ENCODE measurements around the gene SYPL2. TPM values are rescaled to one million over a fixed set of nuclear protein-coding genes. Genes with fewer than 3 reads are reported as not detected.

SYPL2 gene
- total and polyA plus RNA-seq, 2 donors (not counting 1 experiment from before 2014, with no cell fraction given), result not detected

DNA sequence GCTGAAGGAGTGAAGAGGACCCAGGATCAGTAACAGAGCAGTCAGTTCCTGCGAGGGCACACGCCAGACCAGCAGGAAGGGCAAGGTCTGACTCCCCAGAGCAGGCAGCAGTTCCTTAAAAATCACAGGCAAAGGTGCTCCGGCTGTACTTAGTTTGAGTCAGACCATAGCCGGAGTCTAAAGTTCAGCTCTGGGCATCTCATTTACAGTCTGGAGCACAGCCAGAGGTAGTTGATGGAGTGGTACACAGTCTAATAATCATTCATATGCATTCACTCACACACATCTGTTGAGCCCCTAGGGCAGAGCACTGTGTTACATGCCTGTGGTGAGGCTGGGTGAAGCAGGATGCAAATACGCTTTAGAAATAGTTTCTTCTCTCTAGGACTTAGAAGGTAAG is 50.5 kb downstream of the SYPL2 start:
- intact Hi-C loops (cut with micrococcal nuclease), result no loop called here
- peaks cover 22% of the 10 kb centered on the region for H3K27me3 Mint-ChIP-seq
- CTCF ChIA-PET, result interaction anchor here (1.5 to 37.9 kb wide), 4 partner anchors 11 to 25 kb away, joined by 5 to 926 read pairs (median 14); partner anchors contain the start of gene GPR61

DNA sequence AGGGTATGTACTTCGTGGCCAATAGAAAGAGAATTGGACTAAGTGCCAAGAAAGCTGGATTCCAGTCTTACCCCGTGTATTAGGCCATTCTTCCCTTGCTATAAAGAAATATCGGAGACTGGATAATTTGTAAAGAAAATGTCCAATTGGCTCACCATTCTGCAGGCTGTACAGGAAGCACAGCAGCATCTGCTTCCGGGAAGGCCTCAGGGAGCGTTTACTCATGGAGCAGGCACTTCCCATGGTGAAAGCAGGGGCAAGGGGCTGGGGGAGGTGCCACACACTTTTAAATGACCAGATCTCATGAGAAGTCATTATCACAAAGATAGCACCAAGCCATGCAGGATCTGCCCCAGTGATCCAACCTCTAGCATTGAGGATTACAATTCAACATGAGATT is 51.0 kb downstream of the SYPL2 start:
- ATAC-seq (ENCODE audit: low read depth), result no peak
- 94% methylated on average over 2 of the region's 5 CpGs for WGBS (ENCODE audit: insufficient coverage)
- H3K36me3 ChIP-seq (replicated peaks in 1 of 2; ENCODE audit: control extremely low read depth in 1 of 2, control insufficient read depth in 1 of 2, extremely low read depth in 1 of 2, insufficient read depth in 2 of 2, low read length in 1 of 2), result no peaks in the 10 kb centered on the region
- TF ChIP-seq CTCF (IDR thresholded peaks at IDR 0.05), result no peak
- TF ChIP-seq EZH2 (IDR thresholded peaks at IDR 0.05; ENCODE audit: borderline replicate concordance, insufficient read depth, low read depth, low read length, poor library complexity, severe bottlenecking), result no peak
- peaks cover 0 to 8% (median 0%) of the 10 kb centered on the region in 4 experiments for H3K27me3 ChIP-seq (replicated peaks in 1 of 4; ENCODE audit: control extremely low read depth in 1 of 4, control insufficient read depth in 3 of 4, insufficient read depth in 4 of 4, low read length in 3 of 4)
- ChIA-PET CTCF (interaction anchor here (0.5 to 37.9 kb wide), 3 partner anchors 15 to 92 kb away, joined by 3 to 926 read pairs (median 21); partner anchors contain the start of gene GPR61), POLR2A (no interaction called here)
- H3K27ac ChIP-seq (ENCODE audit: low read length in 2 of 2), result no peak overlapping the region
- Mint-ChIP-seq H3K4me3 (no peak overlapping the region), H3K27me3 (peaks cover 24% of the 10 kb centered on the region), H3K27ac (no peak overlapping the region), H3K4me1 (no peaks in the 10 kb centered on the region), H3K9me3 (ENCODE audit: insufficient read depth) (no peaks in the 10 kb centered on the region)
- H3K4me3 ChIP-seq (ENCODE audit: control extremely low read depth in 1 of 5, extremely low read depth in 1 of 5, insufficient read depth in 1 of 5, low read depth in 2 of 5, low read length in 4 of 5), result no peak overlapping the region
- H3K9me3 ChIP-seq (ENCODE audit: control extremely low read depth in 1 of 3, control insufficient read depth in 2 of 3, insufficient read depth in 1 of 3, low read length in 2 of 3), result no peaks in the 10 kb centered on the region
- no peaks in the 10 kb centered on the region for H3K4me1 ChIP-seq (ENCODE audit: control insufficient read depth in 2 of 2, insufficient read depth in 2 of 2, low read length in 2 of 2)
- H3K9ac ChIP-seq (ENCODE audit: low read length), result no peak overlapping the region
- intact Hi-C loops (cut with micrococcal nuclease), result no loop called here
- no peak overlapping the region for H3K4me2 ChIP-seq (replicated peaks; ENCODE audit: low read depth, low read length, poor library complexity, severe bottlenecking)
- no peak for DNase-seq
- H3K79me2 ChIP-seq (ENCODE audit: control insufficient read depth, insufficient read depth, low read length), result no peaks in the 10 kb centered on the region
- H2AFZ ChIP-seq (ENCODE audit: insufficient read depth, low read depth, low read length, poor library complexity, severe bottlenecking), result no peak overlapping the region
- no peaks in the 10 kb centered on the region for H4K20me1 ChIP-seq (ENCODE audit: control insufficient read depth, insufficient read depth, low read length, poor library complexity, severe bottlenecking)

More for the DNA sequence above, 50.5 kb downstream of the SYPL2 start:
- H3K4me1 ChIP-seq (ENCODE audit: control insufficient read depth in 2 of 2, insufficient read depth in 2 of 2, low read length in 2 of 2), result no peaks in the 10 kb centered on the region
- no peaks in the 10 kb centered on the region for H4K20me1 ChIP-seq (ENCODE audit: control insufficient read depth, insufficient read depth, low read length, poor library complexity, severe bottlenecking)
- no peak for DNase-seq
- H3K36me3 ChIP-seq (replicated peaks in 1 of 2; ENCODE audit: control extremely low read depth in 1 of 2, control insufficient read depth in 1 of 2, extremely low read depth in 1 of 2, insufficient read depth in 2 of 2, low read length in 1 of 2), result no peaks in the 10 kb centered on the region
- H3K27ac ChIP-seq (ENCODE audit: low read length in 2 of 2), result no peak overlapping the region
- ATAC-seq (ENCODE audit: low read depth), result no peak
- no peaks in the 10 kb centered on the region for H3K79me2 ChIP-seq (ENCODE audit: control insufficient read depth, insufficient read depth, low read length)
- 81% methylated on average over 3 of the region's 5 CpGs for WGBS (ENCODE audit: insufficient coverage)
- no peak overlapping the region for H3K9ac ChIP-seq (ENCODE audit: low read length)
- H3K4me3 ChIP-seq (ENCODE audit: control extremely low read depth in 1 of 5, extremely low read depth in 1 of 5, insufficient read depth in 1 of 5, low read depth in 2 of 5, low read length in 4 of 5), result no peak overlapping the region
- no peaks in the 10 kb centered on the region for H3K9me3 ChIP-seq (ENCODE audit: control extremely low read depth in 1 of 3, control insufficient read depth in 2 of 3, insufficient read depth in 1 of 3, low read length in 2 of 3)
- POLR2A ChIA-PET, result no interaction called here
- no peak overlapping the region for H3K4me2 ChIP-seq (replicated peaks; ENCODE audit: low read depth, low read length, poor library complexity, severe bottlenecking)
- peaks cover 0 to 5% (median 0%) of the 10 kb centered on the region in 4 experiments for H3K27me3 ChIP-seq (replicated peaks in 1 of 4; ENCODE audit: control extremely low read depth in 1 of 4, control insufficient read depth in 3 of 4, insufficient read depth in 4 of 4, low read length in 3 of 4)
- no peaks in the 10 kb centered on the region for H3K4me1 Mint-ChIP-seq
- H2AFZ ChIP-seq (ENCODE audit: insufficient read depth, low read depth, low read length, poor library complexity, severe bottlenecking), result no peak overlapping the region
- no peak overlapping the region for H3K27ac Mint-ChIP-seq
- no peak overlapping the region for H3K4me3 Mint-ChIP-seq
- no peaks in the 10 kb centered on the region for H3K9me3 Mint-ChIP-seq (ENCODE audit: insufficient read depth)
- TF ChIP-seq CTCF (IDR thresholded peaks at IDR 0.05) (no peak), EZH2 (IDR thresholded peaks at IDR 0.05; ENCODE audit: borderline replicate concordance, insufficient read depth, low read depth, low read length, poor library complexity, severe bottlenecking) (no peak)

Measured in B cell (primary cell).